DMS53 treated with DMSO at 0.1 percent for 48 hours (cell line): ENCODE measurements around the gene SYMPK.
"Not testable (repeated sequence)": the region's sequence is repeated elsewhere in the genome, so short reads cannot be mapped to it uniquely, and the experiment has no call there.

Experiments used
- DNase-seq: peaks from one replicate; lab custom pipeline; 2025; ENCODE audit not compliant: unreplicated experiment; lab: John Stamatoyannopoulos, UW

Gene SYMPK

DNA sequence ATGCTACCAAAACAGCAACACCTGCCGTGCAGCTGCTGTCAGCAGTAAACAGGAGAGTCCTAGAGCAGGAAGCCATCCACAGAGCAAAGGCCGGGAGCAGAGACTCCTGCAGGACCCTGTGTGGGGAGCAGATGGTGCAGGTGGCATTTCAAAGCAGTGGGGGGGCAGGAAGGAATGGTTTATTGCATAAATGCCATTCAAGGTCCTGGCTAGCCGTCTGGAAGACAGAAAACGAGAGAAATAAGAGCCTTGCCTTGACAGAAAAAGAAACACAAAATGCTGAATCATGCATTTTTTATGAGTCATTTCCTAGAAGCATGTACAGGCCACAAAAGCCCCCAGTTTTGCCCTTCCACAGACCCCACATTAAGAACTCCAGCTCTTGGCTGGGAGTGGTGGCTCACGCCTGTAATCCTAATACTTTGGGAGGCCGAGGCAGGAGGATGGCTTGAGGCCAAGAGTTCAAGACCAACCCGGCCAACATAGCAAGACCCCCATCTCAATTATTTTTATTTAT is 53.2 kb downstream of the SYMPK start:
- peak; percentile 92 for DNase-seq

DNA sequence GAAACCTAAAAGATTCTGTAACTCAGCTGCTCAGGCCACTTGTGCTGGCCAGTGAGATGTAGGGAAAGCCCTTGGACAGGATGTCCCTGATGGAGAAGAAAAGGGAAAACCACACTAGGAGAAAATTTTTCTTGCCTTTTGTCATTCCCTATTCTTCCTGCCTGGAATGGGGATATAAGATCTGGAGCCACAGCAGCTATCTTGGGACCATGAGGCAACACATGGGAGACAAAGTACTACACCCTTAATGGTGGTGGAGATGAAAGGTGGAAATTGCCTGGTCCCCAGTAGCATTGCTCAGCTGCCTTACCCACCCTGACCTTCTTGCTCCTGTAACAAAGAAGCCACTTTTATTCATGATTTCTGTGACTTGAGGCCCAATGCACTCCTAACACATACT is 57.2 kb downstream of the SYMPK start:
- no peak for DNase-seq

DNA sequence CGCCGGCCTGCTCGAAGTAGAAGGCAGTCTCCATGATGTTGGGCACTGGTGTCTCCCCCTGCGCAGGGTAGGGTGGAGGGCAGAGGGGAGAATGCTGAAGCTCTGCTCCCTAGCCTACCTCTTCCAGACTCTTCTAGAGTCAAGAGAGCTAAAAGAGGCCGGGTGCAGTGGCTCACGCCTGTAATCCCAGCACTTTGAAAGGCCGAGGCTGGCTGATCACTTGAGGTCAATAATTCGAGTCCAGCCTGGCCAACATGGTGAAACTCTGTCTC is 58.1 kb downstream of the SYMPK start:
- DNase-seq, result no peak

DNA sequence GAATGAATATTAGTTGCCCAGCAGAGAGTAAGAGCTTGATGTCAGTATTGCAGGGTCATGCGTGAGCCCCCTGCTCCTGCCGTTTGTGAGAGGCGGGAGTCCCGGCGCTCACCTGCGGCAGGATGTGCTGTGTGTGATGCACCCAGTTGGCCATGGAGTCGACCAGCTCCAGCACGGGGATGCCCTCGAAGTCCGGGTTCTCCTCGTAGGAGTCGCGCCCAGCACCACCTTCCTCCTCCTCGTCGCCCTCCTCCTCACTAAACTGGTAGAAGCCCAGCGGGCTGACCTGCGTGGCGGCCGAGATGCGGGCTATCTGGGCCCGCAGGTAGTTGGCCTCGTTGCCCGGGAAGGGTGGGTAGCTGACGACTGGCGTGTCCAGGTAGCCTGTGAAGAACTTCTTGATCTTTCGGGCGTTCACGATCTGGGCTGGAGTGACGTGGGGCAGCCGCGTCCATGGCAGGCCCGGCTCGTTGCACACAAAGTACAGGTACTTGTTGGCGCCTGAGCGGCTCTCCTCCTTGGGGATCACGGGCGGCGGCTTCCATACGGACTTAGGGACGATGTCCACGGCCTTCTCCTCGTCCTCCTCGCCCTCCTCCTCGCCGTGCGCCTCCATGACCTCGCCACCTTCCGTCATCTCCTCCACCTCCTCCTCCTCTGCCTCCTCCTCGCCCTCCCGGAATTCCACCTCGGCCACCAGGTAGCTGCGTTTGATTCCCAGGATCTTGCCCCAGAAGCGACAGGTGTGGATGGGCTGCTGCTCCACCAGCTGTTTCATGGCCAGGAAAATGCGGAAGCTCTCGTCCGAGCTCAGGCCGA is 58.6 kb downstream of the SYMPK start:
- no peak for DNase-seq

DNA sequence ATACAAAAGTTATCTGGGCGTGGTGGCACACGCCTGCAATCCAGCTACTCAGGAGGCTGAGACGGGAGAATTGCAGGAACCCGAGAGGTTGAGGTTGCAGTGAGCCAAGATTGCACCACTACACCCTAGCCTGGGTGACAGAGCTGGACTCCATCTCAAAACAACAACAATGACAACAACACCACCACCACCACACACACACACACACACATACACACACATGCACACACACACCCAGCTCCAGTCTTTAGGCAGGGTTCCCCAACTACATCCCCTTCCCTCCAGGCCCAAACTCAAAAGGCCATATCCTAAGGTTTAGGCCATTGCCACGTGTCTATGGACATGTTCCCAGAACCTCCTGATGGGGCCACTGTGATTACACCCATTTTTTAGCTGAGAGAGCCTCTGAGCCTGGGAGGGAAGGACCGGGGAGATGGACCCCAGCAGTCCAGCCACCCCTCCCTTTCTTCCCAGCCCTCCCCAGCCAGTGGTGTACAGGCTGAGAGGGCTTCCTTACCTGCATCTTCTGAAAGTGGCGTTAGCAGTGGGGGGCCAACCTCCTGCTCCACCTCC is 61.3 kb downstream of the SYMPK start:
- DNase-seq, result no peak

DNA sequence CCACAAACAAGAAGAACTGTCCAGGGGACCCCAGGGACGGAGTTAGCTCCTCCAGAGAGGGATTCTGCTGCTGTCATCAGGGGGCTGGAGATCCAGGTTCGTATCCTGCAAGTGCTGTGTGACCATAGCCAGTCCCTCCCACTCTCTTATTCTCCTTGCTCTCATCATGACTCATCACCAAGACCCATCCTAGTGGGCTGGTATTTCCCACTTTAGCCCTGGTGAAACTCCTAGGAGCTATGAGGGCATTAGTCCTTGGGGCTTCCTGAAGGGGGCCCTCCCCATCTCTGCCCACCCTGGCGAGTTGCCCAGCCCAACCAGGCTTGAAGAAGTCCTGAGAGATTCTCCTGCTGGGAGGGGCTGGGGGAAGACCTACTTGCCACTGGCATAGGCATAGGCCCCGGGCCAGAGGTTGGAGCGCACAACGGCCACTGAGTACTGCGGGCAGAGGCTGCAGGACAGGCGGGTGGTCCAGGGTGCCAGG is 62.8 kb downstream of the SYMPK start:
- DNase-seq, result no peak

DNA sequence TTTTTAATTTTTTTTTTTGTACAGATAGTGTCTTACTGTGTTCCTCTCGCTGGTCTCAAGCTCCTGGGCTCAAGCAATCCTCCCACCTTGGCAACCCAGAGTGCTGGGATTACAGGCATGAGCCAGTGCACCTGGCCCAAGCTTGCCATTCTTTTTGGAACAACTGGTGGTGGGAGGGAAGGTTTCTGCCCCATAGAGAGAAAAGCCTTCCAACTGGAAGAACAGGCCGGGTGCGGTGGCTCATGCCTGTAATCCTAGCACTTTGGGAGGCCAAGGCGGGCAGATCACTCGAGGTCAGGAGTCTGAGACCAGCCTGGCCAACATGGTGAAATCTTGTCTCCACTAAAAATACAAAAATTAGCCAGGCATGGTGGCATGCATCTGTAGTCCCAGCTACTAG is 63.4 kb downstream of the SYMPK start:
- not testable (repeated sequence) for DNase-seq

DNA sequence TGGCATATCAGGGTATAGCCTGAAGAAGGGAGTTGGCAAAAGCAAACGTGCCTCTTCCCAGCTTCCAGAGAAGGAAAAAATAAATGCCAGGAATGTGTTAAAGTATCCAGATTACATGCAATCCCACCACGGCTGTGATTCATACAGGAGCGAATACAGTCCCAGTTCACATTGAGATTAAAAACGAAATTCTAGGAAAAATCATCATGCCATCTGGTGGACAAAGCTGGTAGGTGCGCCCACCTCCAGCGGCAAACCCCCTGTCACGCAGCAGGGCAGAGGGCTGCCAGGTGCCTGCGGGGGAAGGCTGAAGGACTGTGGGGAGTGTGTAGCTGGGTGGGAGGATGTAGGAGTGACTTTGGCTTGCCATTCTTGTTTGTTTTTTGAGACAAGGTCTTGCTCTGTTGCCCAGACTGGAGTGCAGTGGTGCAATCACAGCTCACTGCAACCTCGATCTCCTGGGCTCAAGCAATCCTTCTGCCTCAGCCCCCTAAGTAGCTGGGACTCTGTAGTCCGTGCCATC is 63.9 kb downstream of the SYMPK start:
- peak; percentile 33 for DNase-seq

DNA sequence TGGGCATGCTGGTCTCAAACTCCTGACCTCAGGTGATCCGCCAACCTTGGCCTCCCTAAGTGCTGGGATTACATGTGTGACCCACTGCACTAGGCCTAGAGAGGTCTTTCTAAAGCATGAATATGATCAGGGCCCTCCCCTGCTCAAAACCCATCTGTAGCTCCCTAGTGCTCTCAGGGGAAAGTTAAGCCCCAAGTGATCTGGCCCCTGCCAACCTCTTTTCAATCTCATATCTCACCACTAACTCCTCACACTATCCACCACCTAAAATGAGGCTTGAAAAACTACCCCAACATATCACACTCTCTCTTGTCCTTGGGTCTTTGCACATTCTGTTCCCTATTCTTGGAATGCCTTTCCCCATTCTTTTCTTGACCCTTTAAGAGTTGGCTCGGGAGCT is 68.3 kb downstream of the SYMPK start:
- DNase-seq, result no peak

DNA sequence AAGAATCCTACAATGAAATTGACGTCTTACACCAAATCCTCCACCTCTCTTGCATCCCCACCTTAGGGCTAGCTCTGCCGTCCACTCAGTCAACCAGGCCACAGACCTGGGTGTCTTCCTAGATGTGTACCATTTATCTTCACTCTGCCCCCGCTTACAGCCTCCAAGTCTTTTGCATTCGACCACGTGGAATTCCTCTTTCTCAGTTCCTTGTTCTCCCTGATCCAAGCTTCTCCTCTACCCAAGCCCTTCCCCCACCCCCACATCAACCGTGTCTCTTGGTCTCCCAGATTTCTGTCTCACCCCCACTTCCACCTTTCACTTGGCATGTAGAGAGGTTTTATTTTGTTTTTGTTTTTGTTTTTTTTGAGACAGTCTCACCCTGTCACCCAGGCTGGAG is 69.1 kb downstream of the SYMPK start:
- DNase-seq, result no peak

DNA sequence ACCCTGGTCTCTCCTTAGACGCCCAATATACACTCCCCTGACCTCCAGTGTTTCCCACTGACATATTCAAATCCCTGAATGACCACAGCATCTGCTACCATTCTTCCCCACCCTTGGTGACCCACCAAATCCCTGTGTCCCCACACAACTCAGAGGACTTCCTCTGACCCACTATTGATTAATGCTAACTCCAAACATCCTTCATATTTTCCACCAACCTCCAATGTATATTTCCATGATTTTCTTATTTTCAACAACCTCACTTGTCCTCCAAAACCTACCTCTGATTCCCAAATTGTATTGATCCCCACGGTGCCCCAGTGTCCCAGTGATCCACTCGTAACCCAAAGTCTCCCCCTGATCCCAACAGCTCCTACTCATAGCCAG is 69.8 kb downstream of the SYMPK start:
- no peak for DNase-seq

DNA sequence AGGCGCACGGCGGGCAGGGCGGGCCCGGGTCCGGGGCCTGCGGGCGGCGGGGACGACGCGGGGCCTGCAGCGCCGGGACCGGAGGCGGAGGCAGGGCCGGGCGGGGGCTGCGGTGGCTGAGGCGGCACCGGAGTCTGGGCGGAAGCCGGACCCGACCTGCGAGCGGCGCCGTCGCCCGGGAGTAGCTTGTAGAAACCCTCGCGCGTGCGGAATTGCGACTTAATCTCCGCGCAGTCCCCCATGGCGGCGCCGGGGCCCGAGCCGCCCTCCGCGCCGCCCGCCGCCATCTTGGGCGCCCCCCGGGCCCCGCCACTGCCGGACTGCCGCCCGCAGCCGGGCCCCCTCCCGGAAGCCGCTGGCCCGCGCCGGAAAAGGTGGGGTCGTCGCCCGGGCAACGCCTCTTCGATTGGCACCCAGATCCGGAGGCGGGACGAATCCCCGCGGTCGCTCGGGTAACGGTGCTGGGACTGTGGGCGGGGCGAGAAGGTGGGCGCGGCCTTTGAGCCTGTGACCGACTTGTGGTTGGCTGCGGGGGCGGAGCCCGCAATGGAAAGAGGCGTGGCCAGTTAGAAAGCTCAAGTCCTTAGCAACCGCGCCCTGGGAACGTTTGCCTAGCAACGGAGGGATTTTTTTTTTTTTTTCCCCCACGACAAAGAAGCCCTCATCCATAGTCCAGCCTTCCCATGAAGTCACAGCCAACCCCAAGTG is 70.3 kb downstream of the SYMPK start, which contains the start of gene DMWD:
Gene DMWD, minus strand, starts transcription at position 376 of the 708 bp plus-strand sequence. Its CDS starts 89 bp downstream, at position 287.
- DNase-seq, result peak; percentile 97

DNA sequence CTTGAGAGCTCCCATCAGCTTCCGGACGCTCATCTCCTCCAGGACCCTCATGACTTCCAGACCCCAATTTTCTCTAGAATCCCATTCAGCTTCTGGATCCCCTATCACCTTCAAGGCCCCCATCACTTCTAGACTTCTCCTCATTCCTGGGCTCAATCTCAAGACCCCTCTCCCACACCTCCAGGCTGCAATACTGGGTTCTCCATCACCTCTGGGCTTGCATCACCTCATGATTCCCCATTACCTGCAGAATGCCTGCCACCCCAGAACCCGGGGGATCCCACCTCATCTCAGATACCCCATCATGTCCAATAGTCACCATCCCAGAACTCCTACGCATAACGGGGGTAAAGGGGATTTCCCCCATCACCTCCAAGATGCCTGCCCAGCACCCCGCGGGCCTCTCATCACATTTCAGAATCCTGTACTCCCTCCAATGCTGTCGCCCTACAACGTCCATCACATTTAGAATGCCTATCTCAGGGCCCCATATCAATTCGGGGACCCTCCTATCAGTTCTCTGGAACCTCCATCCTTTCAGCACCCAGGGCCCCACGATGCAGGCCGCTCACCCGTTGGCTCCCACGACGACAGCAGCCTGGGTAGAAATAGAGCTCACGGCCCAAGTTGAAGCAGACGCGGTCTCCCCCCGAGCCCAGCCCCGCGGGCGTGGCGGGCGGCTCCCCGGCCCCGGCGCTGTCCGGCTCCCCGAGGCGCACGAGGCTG is 71.0 kb downstream of the SYMPK start:
- no peak for DNase-seq

DNA sequence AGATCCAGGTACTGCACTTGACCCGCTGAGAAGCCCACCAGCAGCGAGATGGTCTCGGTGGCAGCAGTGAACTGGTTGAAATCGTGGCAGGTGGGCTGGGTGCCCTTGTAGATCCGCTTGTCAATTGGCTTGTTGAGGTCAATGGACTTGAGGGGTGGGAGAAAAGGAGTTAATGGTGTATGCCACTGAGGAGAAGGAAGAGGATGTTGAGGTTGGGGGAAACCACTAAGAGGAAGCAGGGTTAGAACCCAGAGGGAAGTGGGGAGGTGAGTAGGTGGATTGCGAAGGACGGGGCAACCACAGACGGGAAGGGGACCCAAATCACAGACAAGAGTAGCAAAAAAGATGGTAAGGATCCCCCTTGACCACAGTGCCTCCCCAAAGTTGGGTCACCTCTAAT is 72.0 kb downstream of the SYMPK start:
- no peak for DNase-seq

DNA sequence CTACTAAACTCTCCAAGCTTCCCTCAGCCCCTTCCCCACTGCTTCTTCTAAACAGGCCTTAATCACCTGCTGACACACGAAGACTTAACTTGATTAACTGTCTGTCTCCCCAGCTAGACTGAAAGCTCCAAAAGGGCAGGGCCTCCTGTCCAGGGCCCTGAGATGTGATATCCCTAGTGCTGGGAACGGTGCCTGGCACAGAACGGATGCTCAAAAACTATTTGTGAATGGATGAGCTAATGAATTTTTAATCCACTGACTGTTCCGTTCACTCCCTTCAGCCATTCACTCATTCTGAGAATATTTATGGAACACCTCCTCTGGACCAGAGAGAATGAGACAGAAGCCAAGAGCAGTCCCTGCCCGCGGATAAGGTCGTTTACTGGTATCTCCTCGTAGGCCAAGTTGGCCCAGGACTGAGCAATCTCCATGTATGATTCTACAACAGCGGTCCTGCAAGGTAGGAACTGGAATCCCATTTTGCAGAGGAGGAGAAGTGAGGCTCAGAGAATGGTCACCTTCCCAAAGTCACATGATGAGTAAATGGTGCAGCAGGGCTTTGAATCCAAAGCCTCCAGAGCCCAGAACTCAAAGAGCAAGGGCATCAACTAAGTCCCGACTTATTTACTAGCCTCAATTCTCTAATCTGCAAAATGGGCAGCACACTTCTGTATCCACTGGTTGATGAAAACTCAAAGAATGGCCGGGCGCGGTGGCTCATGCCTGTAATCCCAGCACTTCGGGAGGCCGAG is 73.7 kb downstream of the SYMPK start:
- no peak for DNase-seq

DNA sequence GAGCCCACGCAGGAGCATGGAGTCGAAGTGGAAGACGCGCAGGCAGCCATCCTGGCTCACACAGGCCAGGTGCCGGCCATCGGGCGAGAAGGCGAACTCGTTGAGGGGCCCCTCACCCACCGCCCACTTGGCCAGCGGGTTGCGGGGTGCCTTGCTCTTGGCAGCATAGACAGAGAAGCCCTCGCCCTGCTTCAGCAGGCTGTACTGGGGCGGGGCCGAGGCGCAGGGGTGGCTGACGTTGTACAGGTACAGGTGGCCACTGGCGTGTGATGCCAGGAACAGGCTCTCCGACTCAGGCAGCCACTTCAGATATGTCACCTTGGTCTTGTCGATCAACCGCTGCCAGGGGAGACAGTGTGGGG is 76.4 kb downstream of the SYMPK start:
- DNase-seq, result no peak

DNA sequence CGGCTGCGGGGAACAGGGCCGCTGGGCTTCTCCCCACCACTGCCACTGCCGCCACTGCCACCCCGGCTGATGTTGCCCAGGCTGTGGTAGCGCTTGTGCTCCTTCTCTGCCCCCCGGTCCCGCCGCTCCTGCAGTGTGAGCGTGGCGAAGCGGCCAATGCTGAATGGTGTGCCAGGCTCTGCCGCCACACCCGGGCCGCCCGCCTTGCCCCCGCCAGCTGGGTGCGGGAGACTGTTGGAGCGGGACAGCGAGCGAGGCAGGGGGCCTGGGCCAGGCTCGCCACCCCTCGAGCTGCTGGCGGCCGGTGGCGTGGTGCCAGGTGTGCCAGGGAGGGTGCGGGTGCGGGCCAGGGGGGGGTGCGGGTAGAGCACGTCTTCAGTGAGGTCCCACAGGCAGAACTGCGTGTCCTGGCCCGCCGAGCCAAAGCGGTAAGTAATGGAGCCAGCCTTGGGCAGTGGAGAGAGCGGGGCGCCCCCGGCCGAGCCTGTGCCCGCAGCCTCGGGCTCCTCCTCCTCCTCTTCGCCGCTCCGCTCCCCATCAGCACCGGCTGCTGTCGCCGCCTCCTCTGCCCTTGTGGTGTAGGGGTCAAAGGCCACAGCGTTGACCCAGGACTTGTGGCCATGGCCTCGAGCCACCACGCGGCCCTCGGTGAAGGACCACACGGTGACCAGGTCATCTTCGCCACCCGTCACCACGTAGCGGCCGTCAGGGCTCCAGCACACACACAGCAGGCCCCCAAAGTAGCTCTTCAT is 77.0 kb downstream of the SYMPK start:
- DNase-seq, result no peak

DNA sequence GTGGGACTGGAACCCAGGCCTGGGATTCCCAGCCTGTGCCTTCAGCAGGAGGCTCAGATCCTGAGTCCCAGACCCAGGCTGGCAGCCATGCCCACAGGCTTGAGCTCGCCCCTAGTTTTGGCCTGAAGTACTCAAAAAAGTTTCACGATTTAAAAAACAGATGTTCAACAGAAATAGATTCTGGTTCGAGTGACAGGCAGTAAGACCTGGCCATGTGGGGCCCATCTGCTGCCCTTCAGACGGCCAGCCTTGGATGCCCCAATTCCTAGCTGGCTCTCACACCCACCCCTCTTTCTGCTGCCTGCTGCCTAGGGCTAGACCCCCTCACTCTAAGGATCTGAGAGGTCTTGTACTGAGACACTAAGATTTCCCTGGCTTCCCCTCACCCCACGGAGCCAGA is 77.8 kb downstream of the SYMPK start:
- no peak for DNase-seq

DNA sequence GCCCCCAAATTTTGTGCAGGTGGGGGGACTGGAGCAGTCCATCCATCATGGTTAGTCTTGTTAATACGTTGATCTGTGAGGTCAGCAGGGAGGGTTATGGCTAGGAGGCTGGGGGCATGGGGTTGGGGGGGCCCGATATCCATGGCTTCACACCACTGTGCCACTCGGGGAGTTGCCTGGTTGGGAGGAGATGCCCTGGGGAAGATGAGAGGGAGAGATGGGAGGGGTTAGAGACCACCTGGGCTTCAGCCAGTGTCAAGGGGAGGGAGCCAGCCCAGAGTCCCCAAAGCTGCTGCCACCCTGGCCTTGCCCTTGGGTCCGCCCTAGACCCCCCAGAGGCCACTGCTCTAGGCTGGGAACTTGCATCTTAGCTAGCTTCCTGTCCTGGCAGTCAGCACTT is 78.9 kb downstream of the SYMPK start:
- DNase-seq, result no peak
